H1 (cell line): ENCODE measurements around the gene DDOST. TPM values are rescaled to one million over a fixed set of nuclear protein-coding genes. Genes with fewer than 3 reads are reported as not detected.

ENCODE experiments used
- RAD21 ChIP-seq, 2 experiments: IDR thresholded peaks in 1 of 2; conservative IDR thresholded peaks in 1 of 2; 2 replicates each; pipeline ENCODE4 v1.6.1; 2011; ENCODE audit warnings: low read depth in 2 of 2, low read length in 2 of 2, improper control_type of control experiment in 1 of 2, inconsistent platforms in 1 of 2, mild to moderate bottlenecking in 1 of 2, moderate library complexity in 1 of 2
- polyA plus RNA-seq, 7 experiments: library from polyadenylated mRNA; depleted of rRNA in 3 of 7; stranded (reverse) in 5 of 7; unstranded in 2 of 7; fragments of >200 nt in 5 of 7; fragments of 200-250 nt in 2 of 7; gene quantifications; 1 replicate in 5 of 7; 2 replicates in 1 of 7; 4 replicates in 1 of 7; pipeline versions ENCODE4 v1.2.1 to v1.2.3, GENCODE V29; 2011 to 2013; ENCODE audit warnings: missing spikeins in 2 of 7, mixed read lengths in 2 of 7
- total RNA-seq: library from RNA; stranded (reverse); fragmentation: NEBNext Ultra II Directional; extraction: Animal tissue kit (Norgen Biotek cat#: 25700); gene quantifications from 2 replicates; pipeline ENCODE4 v1.2.1, GENCODE V29; 2021

The DDOST gene
- total and polyA plus RNA-seq, 2 of the 8 experiments (the other 6 are each of a cell fraction or from before 2014, with no cell fraction given), result 253 to 336 TPM

- TF ChIP-seq RAD21 (IDR thresholded peaks at IDR 0.05 in 1 of 2, conservative IDR thresholded peaks at IDR 0.05 in 1 of 2; ENCODE audit: low read depth in 2 of 2, low read length in 2 of 2), result peak; percentile 56 to 61
Observed at GRCh38 chr1:20654104-20654690, 7.0 kb downstream of the DDOST start (continued).
